Left lobe of liver (tissue), 2 donors: ENCODE measurements around the gene ARHGEF10L. TPM values are rescaled to one million over a fixed set of nuclear protein-coding genes. Genes with fewer than 3 reads are reported as not detected.
"Not testable (repeated sequence)": the region's sequence is repeated elsewhere in the genome, so short reads cannot be mapped to it uniquely, and the experiment has no call there.

Experiments
- ATAC-seq: fragments of 200-7000 bp; cut with Tn5 transposase; one replicate; pipeline ENCODE4 v1.9.1; 2020; ENCODE audit warnings: mild to moderate bottlenecking, moderate library complexity
- DNase-seq: peaks from one replicate; pipeline ENCODE4 v3.0.0-alpha.2; 2020; ENCODE audit warnings: low spot score
- total RNA-seq: library from RNA; stranded (reverse); gene quantifications from one replicate; pipeline ENCODE4 v1.2.1, GENCODE V29; 2021
- donor health status: DM: no; HTN: no; CAD: no; lungs with moderate emphysema.
- donor health status: DM: no; HTN: yes; CAD: no.

The ARHGEF10L gene
- 126 TPM for total RNA-seq

GRCh38 chr1:17539477-17540254, at the start of gene ARHGEF10L:
TSS of gene ARHGEF10L (plus strand) at chr1:17539698. CDS start at chr1:17580596, 40,898 bp downstream.
- ATAC-seq (peak; percentile 61), DNase-seq (no peak)

- peak; percentile 28 for ATAC-seq
- not testable (repeated sequence) for DNase-seq
These were observed 49.6 kb upstream of the ARHGEF10L start for GRCh38 chr1:17489768-17490417.

- not testable (repeated sequence) for DNase-seq, ATAC-seq
These were observed 48.8 kb upstream of the ARHGEF10L start for GRCh38 chr1:17490667-17491066.

GRCh38 chr1:17494114-17494729, 45.3 kb upstream of the ARHGEF10L start:
- DNase-seq (peak; percentile 75), ATAC-seq (peak; percentile 81)

- no peak for DNase-seq
- no peak for ATAC-seq
These were observed 43.1 kb upstream of the ARHGEF10L start for GRCh38 chr1:17496419-17496818.

- ATAC-seq = no peak
- DNase-seq = no peak
These were observed 41.3 kb upstream of the ARHGEF10L start for GRCh38 chr1:17498214-17498613.

- DNase-seq (peak; percentile 85), ATAC-seq (peak; percentile 99)
These were observed 37.1 kb upstream of the ARHGEF10L start for GRCh38 chr1:17502326-17502778.

GRCh38 chr1:17503146-17503545, 36.4 kb upstream of the ARHGEF10L start:
- no peak for ATAC-seq
- no peak for DNase-seq

- DNase-seq = peak; percentile 71
- peak; percentile 31 for ATAC-seq
These were observed 32.3 kb upstream of the ARHGEF10L start for GRCh38 chr1:17507200-17507599.

- ATAC-seq = peak; percentile 63
These were observed 31.6 kb upstream of the ARHGEF10L start for GRCh38 chr1:17507915-17508314.

GRCh38 chr1:17509363-17509762, 30.1 kb upstream of the ARHGEF10L start:
- DNase-seq (no peak), ATAC-seq (no peak)

More at GRCh38 chr1:17507915-17508314, 31.6 kb upstream of the ARHGEF10L start:
- no peak for DNase-seq

GRCh38 chr1:17510138-17510537, 29.4 kb upstream of the ARHGEF10L start:
- ATAC-seq = no peak
- no peak for DNase-seq

GRCh38 chr1:17511188-17511587, 28.3 kb upstream of the ARHGEF10L start:
- DNase-seq = no peak
- no peak for ATAC-seq

GRCh38 chr1:17513131-17513530, 26.4 kb upstream of the ARHGEF10L start:
- DNase-seq = no peak
- ATAC-seq = no peak

- no peak for ATAC-seq
These were observed 24.7 kb upstream of the ARHGEF10L start for GRCh38 chr1:17514776-17515175.

GRCh38 chr1:17515902-17516301, 23.6 kb upstream of the ARHGEF10L start:
- DNase-seq = no peak

More at GRCh38 chr1:17514776-17515175, 24.7 kb upstream of the ARHGEF10L start:
- no peak for DNase-seq

GRCh38 chr1:17516303-17517214, 22.9 kb upstream of the ARHGEF10L start:
- ATAC-seq (peak; percentile 93), DNase-seq (peak; percentile 93)

More at GRCh38 chr1:17515902-17516301, 23.6 kb upstream of the ARHGEF10L start:
- ATAC-seq = no peak

GRCh38 chr1:17520041-17520440, 19.5 kb upstream of the ARHGEF10L start:
- no peak for ATAC-seq
- DNase-seq = no peak

GRCh38 chr1:17520473-17521319, 18.8 kb upstream of the ARHGEF10L start:
- DNase-seq (no peak), ATAC-seq (no peak)
